GM12878 (cell line): Measurements from ENCODE around the gene ATP6V1G2. TPM values are rescaled to one million over a fixed set of nuclear protein-coding genes. Genes with fewer than 3 reads are reported as not detected.

Experiments
- BMI1 ChIP-seq: fragments of 450-650 bp; IDR thresholded peaks from 2 replicates; pipeline ENCODE4 v1.6.1; 2016; ENCODE audit warnings: mild to moderate bottlenecking, moderate library complexity, borderline replicate concordance
- CBX3 ChIP-seq: fragments of 200-600 bp; sonication (generic); IDR thresholded peaks from 2 replicates; pipeline ENCODE4 v1.6.1; 2016; ENCODE audit warnings: low read depth, borderline replicate concordance
- CHD2 ChIP-seq: IDR thresholded peaks from 2 replicates; pipeline ENCODE4 v1.6.1; 2011; ENCODE audit warnings: low read depth, low read length, improper control_type of control experiment, borderline replicate concordance
- CREM ChIP-seq: IDR thresholded peaks from 2 replicates; pipeline ENCODE4 v1.6.1; 2014; ENCODE audit warnings: antibody characterized with exemption, low read depth
- EP300 ChIP-seq, 2 experiments: fragments of 150-350 bp in 1 of 2; IDR thresholded peaks; 2 replicates each; pipeline ENCODE4 v1.6.1; 2011 to 2012; ENCODE audit warnings: low read depth in 2 of 2, low read length in 2 of 2, borderline replicate concordance in 1 of 2, improper control_type of control experiment in 1 of 2, inconsistent platforms in 1 of 2; ENCODE audit not compliant: control insufficient read depth in 1 of 2
- ESRRA ChIP-seq: IDR thresholded peaks from 2 replicates; pipeline ENCODE4 v1.6.1; 2012; ENCODE audit warnings: mild to moderate bottlenecking, low read length, improper control_type of control experiment
- HDGF ChIP-seq: fragments of 450-650 bp; IDR thresholded peaks from 2 replicates; pipeline ENCODE4 v1.6.1; 2016; ENCODE audit warnings: antibody characterized with exemption
- MEF2B ChIP-seq: fragments of 450-650 bp; IDR thresholded peaks from 2 replicates; pipeline ENCODE4 v1.6.1; 2018; ENCODE audit warnings: mild to moderate bottlenecking, moderate library complexity; ENCODE audit not compliant: partially characterized antibody, poor library complexity, severe bottlenecking
- NFIC ChIP-seq: IDR thresholded peaks from 2 replicates; pipeline ENCODE4 v1.6.1; 2012; ENCODE audit warnings: low read depth, mild to moderate bottlenecking, inconsistent platforms, low read length, moderate library complexity
- NKRF ChIP-seq: fragments of 450-650 bp; conservative IDR thresholded peaks from 2 replicates; pipeline ENCODE4 v1.6.1; 2017; ENCODE audit warnings: mild to moderate bottlenecking, moderate library complexity
- POLR2AphosphoS5 ChIP-seq: IDR thresholded peaks from 2 replicates; pipeline ENCODE4 v1.6.1; 2011; ENCODE audit warnings: mild to moderate bottlenecking, low read length, inconsistent platforms
- POU2F2 ChIP-seq: IDR thresholded peaks from 3 replicates; pipeline ENCODE4 v1.6.1; 2011; ENCODE audit warnings: low read depth, mild to moderate bottlenecking, low read length, borderline replicate concordance
- RB1 ChIP-seq: fragments of 450-650 bp; formaldehyde crosslinking; IDR thresholded peaks from 2 replicates; pipeline ENCODE4 v1.6.1; 2017; ENCODE audit warnings: mild to moderate bottlenecking, borderline replicate concordance
- SMAD1 ChIP-seq: fragments of 450-650 bp; IDR thresholded peaks from 2 replicates; pipeline ENCODE4 v1.6.1; 2018; ENCODE audit warnings: mild to moderate bottlenecking, low read depth; ENCODE audit not compliant: partially characterized antibody
- TCF3 ChIP-seq: IDR thresholded peaks from 2 replicates; pipeline ENCODE4 v1.6.1; 2012; ENCODE audit warnings: low read depth, mild to moderate bottlenecking, low read length, borderline replicate concordance; ENCODE audit not compliant: insufficient read depth
- TCF7 ChIP-seq: IDR thresholded peaks from 2 replicates; pipeline ENCODE4 v1.6.1; 2014; ENCODE audit warnings: antibody characterized with exemption, borderline replicate concordance
- ZZZ3 ChIP-seq: IDR thresholded peaks from 2 replicates; pipeline ENCODE4 v1.6.1; 2011; ENCODE audit warnings: low read depth; ENCODE audit not compliant: control insufficient read depth, insufficient read length
- polyA plus RNA-seq, 11 experiments: library from polyadenylated mRNA; depleted of rRNA in 4 of 11; unstranded in 6 of 11; stranded (reverse) in 5 of 11; fragments of >200 nt; fragmentation: Nextera tagmentation in 4 of 11; fragmentation: Illumina TruSeq in 1 of 11; extraction: Ambion mirVana in 4 of 11; extraction: Trizol in 1 of 11; gene quantifications; 1 replicate in 1 of 11; 2 replicates in 10 of 11; pipeline versions ENCODE4 v1.2.1 to v1.2.3, GENCODE V29; 2011 to 2016; ENCODE audit warnings: inconsistent platforms in 2 of 11, missing spikeins in 2 of 11, low read depth in 1 of 11
- total RNA-seq, 4 experiments: library from RNA; depleted of rRNA in 3 of 4; stranded (reverse); fragments of >200 nt in 3 of 4; fragmentation: Illumina TruSeq in 1 of 4; extraction: Trizol in 1 of 4; gene quantifications; 2 replicates each; pipeline versions ENCODE4 v1.2.1 to v1.2.3, GENCODE V29; 2013 to 2021
- TF ChIP-seq, protein P1 (sequence below): fragments of 450-650 bp; IDR thresholded peaks from 2 replicates; pipeline ENCODE4 v1.6.1; 2017; ENCODE audit warnings: mild to moderate bottlenecking, low read depth, inconsistent platforms; ENCODE audit not compliant: poor library complexity, severe bottlenecking
- TF ChIP-seq, protein P2 (sequence below): IDR thresholded peaks from 2 replicates; pipeline ENCODE4 v1.6.1; 2012; ENCODE audit warnings: low read depth, low read length, improper control_type of control experiment
- TF ChIP-seq, protein P3 (sequence below): fragments of 450-650 bp; formaldehyde crosslinking; IDR thresholded peaks from 2 replicates; pipeline ENCODE4 v1.4.0; 2022; ENCODE audit warnings: mild to moderate bottlenecking, moderate library complexity

Gene ATP6V1G2
- total and polyA plus RNA-seq, 10 of the 15 experiments (the other 5 are each of a cell fraction or from before 2014, with no cell fraction given), result 0.45 to 8.9 (median 2.8) TPM

DNA sequence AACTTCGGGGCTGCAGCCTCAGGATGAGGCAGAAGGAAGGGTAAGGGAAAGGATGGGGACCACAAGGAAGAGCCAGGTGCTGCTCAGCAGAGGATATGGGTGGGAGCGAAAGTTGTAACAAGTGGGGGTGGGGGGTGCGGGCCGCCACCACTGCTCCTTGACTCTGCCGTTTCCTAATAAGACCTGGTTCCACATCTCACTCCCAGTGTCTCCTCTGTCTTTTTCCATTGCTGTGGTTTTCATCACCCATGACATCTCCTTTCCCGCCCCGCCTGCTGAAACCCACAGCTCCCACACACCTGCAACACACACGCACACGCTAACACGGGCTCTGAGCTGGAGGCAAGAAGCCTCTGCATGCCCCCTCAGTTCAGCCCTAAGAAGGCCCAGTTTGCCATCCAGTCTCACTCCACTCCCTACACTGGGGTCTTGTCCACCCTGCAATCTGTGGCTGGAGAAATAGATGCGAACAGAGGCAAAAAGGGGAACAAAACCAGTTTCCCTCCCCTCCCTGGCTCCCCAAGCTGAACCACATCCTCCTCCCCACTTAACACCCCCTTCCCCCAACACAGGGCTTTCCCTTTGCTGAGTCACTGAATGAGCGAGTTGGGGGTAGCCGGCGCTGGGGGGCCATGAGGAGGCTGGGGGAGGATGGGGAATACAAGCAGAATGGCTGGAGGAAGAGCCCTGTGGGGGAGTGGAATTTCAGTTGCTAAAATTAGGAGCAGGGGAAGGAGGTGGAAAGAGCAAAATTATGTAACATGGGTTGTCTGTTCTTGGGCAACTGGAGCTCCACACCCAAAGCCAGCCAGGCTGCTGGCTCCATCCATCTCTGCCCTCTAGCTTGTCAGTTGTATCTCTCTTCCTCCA lies 12.5 kb upstream of the ATP6V1G2 start (continued):
- TF ChIP-seq, protein P1, sequence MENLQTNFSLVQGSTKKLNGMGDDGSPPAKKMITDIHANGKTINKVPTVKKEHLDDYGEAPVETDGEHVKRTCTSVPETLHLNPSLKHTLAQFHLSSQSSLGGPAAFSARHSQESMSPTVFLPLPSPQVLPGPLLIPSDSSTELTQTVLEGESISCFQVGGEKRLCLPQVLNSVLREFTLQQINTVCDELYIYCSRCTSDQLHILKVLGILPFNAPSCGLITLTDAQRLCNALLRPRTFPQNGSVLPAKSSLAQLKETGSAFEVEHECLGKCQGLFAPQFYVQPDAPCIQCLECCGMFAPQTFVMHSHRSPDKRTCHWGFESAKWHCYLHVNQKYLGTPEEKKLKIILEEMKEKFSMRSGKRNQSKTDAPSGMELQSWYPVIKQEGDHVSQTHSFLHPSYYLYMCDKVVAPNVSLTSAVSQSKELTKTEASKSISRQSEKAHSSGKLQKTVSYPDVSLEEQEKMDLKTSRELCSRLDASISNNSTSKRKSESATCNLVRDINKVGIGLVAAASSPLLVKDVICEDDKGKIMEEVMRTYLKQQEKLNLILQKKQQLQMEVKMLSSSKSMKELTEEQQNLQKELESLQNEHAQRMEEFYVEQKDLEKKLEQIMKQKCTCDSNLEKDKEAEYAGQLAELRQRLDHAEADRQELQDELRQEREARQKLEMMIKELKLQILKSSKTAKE, result peak; percentile 80
- TF ChIP-seq RB1 (peak; percentile 72; the same call in 1 of the 2 replicates), CBX3 (no peak), NFIC (peak; percentile 99), POU2F2 (peak; percentile 76), EP300 (IDR thresholded peaks at IDR 0.05; ENCODE audit: borderline replicate concordance in 1 of 2, control insufficient read depth in 1 of 2, low read depth in 2 of 2, low read length in 2 of 2) (peak; percentile 79 to 92), MEF2B (peak; percentile 84), CREM (peak; percentile 92; the same call in 1 of the 2 replicates), ZZZ3 (no peak), POLR2AphosphoS5 (peak; percentile 91), ESRRA (no peak), SMAD1 (peak; percentile 41), CHD2 (peak; percentile 94), TCF7 (peak; percentile 50; the same call in 1 of the 2 replicates), NKRF (no peak), HDGF (peak; percentile 97), TCF3 (peak; percentile 89), BMI1 (peak; percentile 75; the same call in 1 of the 2 replicates)
- TF ChIP-seq, protein P2, sequence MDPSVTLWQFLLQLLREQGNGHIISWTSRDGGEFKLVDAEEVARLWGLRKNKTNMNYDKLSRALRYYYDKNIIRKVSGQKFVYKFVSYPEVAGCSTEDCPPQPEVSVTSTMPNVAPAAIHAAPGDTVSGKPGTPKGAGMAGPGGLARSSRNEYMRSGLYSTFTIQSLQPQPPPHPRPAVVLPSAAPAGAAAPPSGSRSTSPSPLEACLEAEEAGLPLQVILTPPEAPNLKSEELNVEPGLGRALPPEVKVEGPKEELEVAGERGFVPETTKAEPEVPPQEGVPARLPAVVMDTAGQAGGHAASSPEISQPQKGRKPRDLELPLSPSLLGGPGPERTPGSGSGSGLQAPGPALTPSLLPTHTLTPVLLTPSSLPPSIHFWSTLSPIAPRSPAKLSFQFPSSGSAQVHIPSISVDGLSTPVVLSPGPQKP, result no peak
- TF ChIP-seq, protein P3, sequence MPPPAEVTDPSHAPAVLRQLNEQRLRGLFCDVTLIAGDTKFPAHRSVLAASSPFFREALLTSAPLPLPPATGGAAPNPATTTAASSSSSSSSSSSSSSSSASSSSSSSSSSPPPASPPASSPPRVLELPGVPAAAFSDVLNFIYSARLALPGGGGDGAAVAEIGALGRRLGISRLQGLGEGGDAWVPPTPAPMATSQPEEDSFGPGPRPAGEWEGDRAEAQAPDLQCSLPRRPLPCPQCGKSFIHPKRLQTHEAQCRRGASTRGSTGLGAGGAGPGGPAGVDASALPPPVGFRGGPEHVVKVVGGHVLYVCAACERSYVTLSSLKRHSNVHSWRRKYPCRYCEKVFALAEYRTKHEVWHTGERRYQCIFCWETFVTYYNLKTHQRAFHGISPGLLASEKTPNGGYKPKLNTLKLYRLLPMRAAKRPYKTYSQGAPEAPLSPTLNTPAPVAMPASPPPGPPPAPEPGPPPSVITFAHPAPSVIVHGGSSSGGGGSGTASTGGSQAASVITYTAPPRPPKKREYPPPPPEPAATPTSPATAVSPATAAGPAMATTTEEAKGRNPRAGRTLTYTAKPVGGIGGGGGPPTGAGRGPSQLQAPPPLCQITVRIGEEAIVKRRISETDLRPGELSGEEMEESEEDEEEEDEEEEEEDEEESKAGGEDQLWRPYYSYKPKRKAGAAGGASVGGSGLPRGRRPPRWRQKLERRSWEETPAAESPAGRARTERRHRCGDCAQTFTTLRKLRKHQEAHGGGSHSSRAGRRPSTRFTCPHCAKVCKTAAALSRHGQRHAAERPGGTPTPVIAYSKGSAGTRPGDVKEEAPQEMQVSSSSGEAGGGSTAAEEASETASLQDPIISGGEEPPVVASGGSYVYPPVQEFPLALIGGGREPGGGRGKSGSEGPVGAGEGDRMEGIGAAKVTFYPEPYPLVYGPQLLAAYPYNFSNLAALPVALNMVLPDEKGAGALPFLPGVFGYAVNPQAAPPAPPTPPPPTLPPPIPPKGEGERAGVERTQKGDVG, result no peak
